A673 (cell line): ENCODE data around the gene EGR2. TPM values are rescaled to one million over a fixed set of nuclear protein-coding genes. Genes with fewer than 3 reads are reported as not detected.
"Not testable (repeated sequence)": the region's sequence is repeated elsewhere in the genome, so short reads cannot be mapped to it uniquely, and the experiment has no call there.

Experiments
- BruUV-seq: library from RNA; stranded (reverse); fragments of 400-500 nt; replicated peaks from 2 replicates; lab custom pipeline; 2021; lab: Mats Ljungman, UMichigan
- CTCF ChIA-PET: fragments of 300-600 bp; sonication (Branson Sonifier 250); formaldehyde crosslinking; loops from one replicate; lab custom pipeline; 2022; ENCODE audit warnings: antibody characterized with exemption; lab: Charles Lee
- POLR2A ChIA-PET: fragments of 300-600 bp; sonication (Branson Sonifier 250); formaldehyde crosslinking; loops from one replicate; lab custom pipeline; 2022; ENCODE audit warnings: antibody characterized with exemption; ENCODE audit not compliant: low non-redundant PET; lab: Charles Lee
- DNase-seq: peaks from one replicate; pipeline ENCODE4 v3.0.0-alpha.2; 2015; ENCODE audit warnings: low spot score
- H3K27ac ChIP-seq: fragments of 200-600 bp; sonication (generic); 2 replicates; pipeline ENCODE4 v1.5.1; 2016; ENCODE audit warnings: mixed run types, low read depth, mild to moderate bottlenecking, mixed read lengths, antibody characterized with exemption, low read length; ENCODE audit not compliant: poor library complexity, severe bottlenecking
- H3K27me3 ChIP-seq: fragments of 200-600 bp; sonication (generic); replicated peaks from 2 replicates; pipeline ENCODE4 v1.6.1; 2017; ENCODE audit warnings: mixed run types, low read depth, mild to moderate bottlenecking, mixed read lengths, antibody characterized with exemption, low read length; ENCODE audit not compliant: insufficient read depth, poor library complexity
- H3K36me3 ChIP-seq: fragments of 200-600 bp; sonication (generic); 2 replicates; pipeline ENCODE4 v1.6.1; 2016; ENCODE audit warnings: mixed run types, mild to moderate bottlenecking, mixed read lengths, antibody characterized with exemption, low read length; ENCODE audit not compliant: insufficient read depth, poor library complexity, severe bottlenecking
- H3K4me1 ChIP-seq: fragments of 200-600 bp; sonication (generic); 2 replicates; pipeline ENCODE4 v1.6.1; 2017; ENCODE audit warnings: mixed run types, mild to moderate bottlenecking, mixed read lengths, antibody characterized with exemption, low read length; ENCODE audit not compliant: insufficient read depth, poor library complexity, severe bottlenecking
- H3K4me3 ChIP-seq: fragments of 200-600 bp; sonication (generic); 2 replicates; pipeline ENCODE4 v1.5.1; 2016; ENCODE audit warnings: low read depth, mixed run types, mild to moderate bottlenecking, mixed read lengths, low read length; ENCODE audit not compliant: poor library complexity, severe bottlenecking
- H3K9me3 ChIP-seq: fragments of 200-600 bp; sonication (generic); 2 replicates; pipeline ENCODE4 v1.6.1; 2016; ENCODE audit warnings: mixed run types, low read depth, mild to moderate bottlenecking, mixed read lengths, antibody characterized with exemption, low read length; ENCODE audit not compliant: poor library complexity, severe bottlenecking
- CTCF ChIP-seq: fragments of 300-800, 200-600 bp; sonication (generic); conservative IDR thresholded peaks from 2 replicates; pipeline ENCODE4 v1.5.1; 2017; ENCODE audit warnings: low read depth, mild to moderate bottlenecking, antibody characterized with exemption, low read length, moderate library complexity, mixed read lengths
- EZH2 ChIP-seq: fragments of 200-600 bp; sonication (generic); IDR thresholded peaks from 2 replicates; pipeline ENCODE4 v1.6.1; 2017; ENCODE audit warnings: borderline replicate concordance, low read depth, mild to moderate bottlenecking, mixed read lengths, antibody characterized with exemption, low read length; ENCODE audit not compliant: poor library complexity, severe bottlenecking
- intact Hi-C: fragments of 100-400 bp; cut with micrococcal nuclease; formaldehyde crosslinking; loops from one replicate; pipeline ENCODE4 v1.10.0; 2022; ENCODE audit not compliant: unreplicated experiment
- total RNA-seq: library from RNA; stranded (reverse); gene quantifications from 2 replicates; pipeline ENCODE4 v1.2.3, GENCODE V29; 2021

The EGR2 gene
- total RNA-seq, 1 experiment from 2014 or later = 18.3 TPM

- Histone ChIP-seq H3K27me3 (no peaks in the 10 kb centered on the region), H3K36me3 (no peaks in the 10 kb centered on the region), H3K27ac (no peak overlapping the region), H3K9me3 (no peaks in the 10 kb centered on the region), H3K4me3 (no peak overlapping the region), H3K4me1 (no peaks in the 10 kb centered on the region)
- intact Hi-C loops = no loop called here
- no TSS peak for BruUV-seq
- no peak for TF ChIP-seq CTCF
- no peak for TF ChIP-seq EZH2
- no peak for DNase-seq
- POLR2A ChIA-PET = no interaction called here
- CTCF ChIA-PET = no interaction called here
These were observed 25.6 kb downstream of the EGR2 start for GRCh38 chr10:62790571-62790970.

GRCh38 chr10:62790019-62790555 lies 26.1 kb downstream of the EGR2 start:
- H3K36me3 ChIP-seq = no peaks in the 10 kb centered on the region
- intact Hi-C loops = no loop called here
- no peak overlapping the region for H3K4me3 ChIP-seq
- no peaks in the 10 kb centered on the region for H3K9me3 ChIP-seq
- no peak for DNase-seq
- ChIA-PET POLR2A (no interaction called here), CTCF (no interaction called here)
- no peaks in the 10 kb centered on the region for H3K4me1 ChIP-seq
- BruUV-seq = no TSS peak
- H3K27me3 ChIP-seq = no peaks in the 10 kb centered on the region
- TF ChIP-seq EZH2 (no peak), CTCF (no peak)
- no peak overlapping the region for H3K27ac ChIP-seq

GRCh38 chr10:62788861-62789467 lies 27.2 kb downstream of the EGR2 start:
- Histone ChIP-seq H3K36me3 (no peaks in the 10 kb centered on the region), H3K4me3 (no peak overlapping the region), H3K9me3 (no peaks in the 10 kb centered on the region), H3K27ac (no peak overlapping the region), H3K27me3 (no peaks in the 10 kb centered on the region), H3K4me1 (no peaks in the 10 kb centered on the region)
- TF ChIP-seq CTCF (no peak), EZH2 (no peak)
- ChIA-PET POLR2A (no interaction called here), CTCF (no interaction called here)
- intact Hi-C loops = no loop called here
- DNase-seq = no peak
- BruUV-seq = no TSS peak

GRCh38 chr10:62788285-62788684 lies 27.9 kb downstream of the EGR2 start:
- H3K4me1 ChIP-seq, DNase-seq, H3K27me3 ChIP-seq, CTCF ChIA-PET, intact Hi-C loops, BruUV-seq, H3K9me3 ChIP-seq, H3K27ac ChIP-seq, POLR2A ChIA-PET, H3K36me3 ChIP-seq, H3K4me3 ChIP-seq: not testable (repeated sequence)

- DNase-seq, BruUV-seq, H3K4me3 ChIP-seq, H3K27me3 ChIP-seq, intact Hi-C loops, H3K27ac ChIP-seq, POLR2A ChIA-PET, CTCF ChIA-PET, H3K36me3 ChIP-seq, H3K4me1 ChIP-seq, H3K9me3 ChIP-seq: not testable (repeated sequence)
These were observed 31.6 kb downstream of the EGR2 start for GRCh38 chr10:62784537-62784936.
